MM.1S (cell line): ENCODE data around the gene HPCAL1.
A peak's percentile ranks its signal among the peaks of the same experiment; 100 is the strongest.

Source experiments
- DNase-seq: peaks from one replicate; pipeline ENCODE4 v3.0.0-alpha.2; 2015
- H2AFZ ChIP-seq: fragments of 300-600 bp; sonication (generic); 2 replicates; pipeline ENCODE4 v1.6.0; 2016; ENCODE audit warnings: antibody characterized with exemption, low read length
- H3F3A ChIP-seq: fragments of 300-600 bp; sonication (generic); 2 replicates; pipeline ENCODE4 v1.6.1; 2016; ENCODE audit warnings: mild to moderate bottlenecking, antibody characterized with exemption, low read length, moderate library complexity, mixed read lengths; ENCODE audit not compliant: insufficient read depth
- H3K27ac ChIP-seq: fragments of 300-600 bp; sonication (generic); 2 replicates; pipeline ENCODE4 v1.5.1; 2016; ENCODE audit warnings: mild to moderate bottlenecking, low read length
- H3K27me3 ChIP-seq: fragments of 300-600 bp; sonication (generic); replicated peaks from 2 replicates; pipeline ENCODE4 v1.6.0; 2016; ENCODE audit warnings: low read length; ENCODE audit not compliant: insufficient read depth
- H3K36me3 ChIP-seq: fragments of 300-600 bp; sonication (generic); replicated peaks from 2 replicates; pipeline ENCODE4 v1.6.1; 2016; ENCODE audit warnings: mild to moderate bottlenecking, low read length, mixed read lengths; ENCODE audit not compliant: insufficient read depth
- H3K4me1 ChIP-seq: fragments of 300-600 bp; sonication (generic); 2 replicates; pipeline ENCODE4 v1.6.1; 2016; ENCODE audit warnings: low read length, mixed read lengths
- H3K4me2 ChIP-seq: fragments of 300-600 bp; sonication (generic); 2 replicates; pipeline ENCODE4 v1.6.0; 2016; ENCODE audit warnings: low read depth, low read length
- H3K4me3 ChIP-seq: fragments of 300-600 bp; sonication (generic); 2 replicates; pipeline ENCODE4 v1.5.1; 2016; ENCODE audit warnings: low read length, mixed read lengths
- H3K79me2 ChIP-seq: fragments of 300-600 bp; sonication (generic); 2 replicates; pipeline ENCODE4 v1.6.1; 2016; ENCODE audit warnings: mixed run types, low read length, mixed read lengths
- H3K9ac ChIP-seq: fragments of 300-600 bp; sonication (generic); 2 replicates; pipeline ENCODE4 v1.6.1; 2016; ENCODE audit warnings: low read length, mixed read lengths
- H3K9me2 ChIP-seq: fragments of 300-600 bp; sonication (generic); replicated peaks from 2 replicates; pipeline ENCODE4 v1.6.1; 2016; ENCODE audit warnings: mild to moderate bottlenecking, low read length, mixed read lengths; ENCODE audit not compliant: insufficient read depth
- H3K9me3 ChIP-seq: fragments of 300-600 bp; sonication (generic); replicated peaks from 2 replicates; pipeline ENCODE4 v1.6.1; 2016; ENCODE audit warnings: mild to moderate bottlenecking, low read length, mixed read lengths; ENCODE audit not compliant: insufficient read depth
- H4K20me1 ChIP-seq: fragments of 300-600 bp; sonication (generic); 2 replicates; pipeline ENCODE4 v1.6.1; 2016; ENCODE audit warnings: mild to moderate bottlenecking, low read length, moderate library complexity, mixed read lengths; ENCODE audit not compliant: insufficient read depth
- EZH2 ChIP-seq: fragments of 300-600 bp; sonication (generic); optimal IDR thresholded peaks from 2 replicates; pipeline ENCODE3; 2017; ENCODE audit warnings: low read depth, mild to moderate bottlenecking, antibody characterized with exemption, low read length, mixed read lengths
- EZH2phosphoT487 ChIP-seq: fragments of 300-600 bp; sonication (generic); IDR thresholded peaks from 2 replicates; pipeline ENCODE4 v1.6.1; 2018; ENCODE audit warnings: antibody characterized with exemption, low read length
- TF ChIP-seq, protein P1 (sequence below): fragments of 300-600 bp; sonication (generic); IDR thresholded peaks from 2 replicates; pipeline ENCODE4 v1.5.1; 2016; ENCODE audit warnings: antibody characterized with exemption, low read length, mixed read lengths

HPCAL1 gene

DNA sequence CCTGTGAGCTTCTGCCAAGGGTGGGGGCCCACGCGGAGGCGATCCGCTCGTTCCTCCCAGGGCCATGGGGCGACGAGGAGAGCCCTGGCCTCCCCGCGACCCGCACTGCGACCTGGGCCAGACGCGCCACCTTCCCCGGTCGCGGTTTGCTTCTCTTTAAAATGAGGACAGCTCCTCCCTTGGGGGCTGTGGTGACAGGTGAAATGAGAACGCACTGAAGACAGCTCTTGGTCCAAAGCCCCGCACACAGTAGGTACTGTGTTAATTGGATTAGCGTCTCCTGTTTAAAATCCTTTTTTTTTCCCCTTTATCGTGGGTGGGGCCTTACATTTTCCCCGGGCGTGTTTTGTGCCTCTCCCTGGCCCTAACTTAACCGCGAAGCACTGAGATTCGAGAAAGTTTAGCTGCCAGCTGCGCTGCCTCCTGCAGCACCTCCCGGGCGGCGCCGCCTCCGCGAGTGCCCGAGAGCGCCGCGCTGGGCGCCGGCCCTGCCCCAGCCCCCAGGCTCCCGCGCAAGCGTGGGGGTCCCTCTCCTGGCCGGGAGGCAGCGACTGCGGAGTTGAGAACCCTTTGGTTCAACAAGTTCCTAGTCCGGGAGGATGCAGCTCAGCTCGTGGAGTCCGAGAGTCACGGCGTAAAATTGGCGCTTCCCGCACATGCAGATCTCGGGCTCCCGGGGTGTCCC is 1.1 kb downstream of the HPCAL1 start:
- peaks cover 20% of the 10 kb centered on the region for H4K20me1 ChIP-seq
- H3K9ac ChIP-seq: peak overlapping the region; percentile 74
- H3K4me3 ChIP-seq: peak overlapping the region; percentile 87
- H2AFZ ChIP-seq: peak overlapping the region; percentile 55; the same call in 1 of the 2 replicates
- peak overlapping the region; percentile 63; the same call in 1 of the 2 replicates for H3K27ac ChIP-seq
- H3K27me3 ChIP-seq: no peaks in the 10 kb centered on the region
- H3K4me1 ChIP-seq: 0 out of 2 replicates have a peak, but pooled peaks cover 4% of the 10 kb centered on the region
- peaks cover 20% of the 10 kb centered on the region for H3F3A ChIP-seq
- H3K4me2 ChIP-seq: peak overlapping the region; percentile 99
- peak; percentile 60 for DNase-seq
- no peak for TF ChIP-seq EZH2phosphoT487
- no peaks in the 10 kb centered on the region for H3K36me3 ChIP-seq
- no peaks in the 10 kb centered on the region for H3K9me3 ChIP-seq
- H3K9me2 ChIP-seq: no peaks in the 10 kb centered on the region
- H3K79me2 ChIP-seq: peaks cover 59% of the 10 kb centered on the region

DNA sequence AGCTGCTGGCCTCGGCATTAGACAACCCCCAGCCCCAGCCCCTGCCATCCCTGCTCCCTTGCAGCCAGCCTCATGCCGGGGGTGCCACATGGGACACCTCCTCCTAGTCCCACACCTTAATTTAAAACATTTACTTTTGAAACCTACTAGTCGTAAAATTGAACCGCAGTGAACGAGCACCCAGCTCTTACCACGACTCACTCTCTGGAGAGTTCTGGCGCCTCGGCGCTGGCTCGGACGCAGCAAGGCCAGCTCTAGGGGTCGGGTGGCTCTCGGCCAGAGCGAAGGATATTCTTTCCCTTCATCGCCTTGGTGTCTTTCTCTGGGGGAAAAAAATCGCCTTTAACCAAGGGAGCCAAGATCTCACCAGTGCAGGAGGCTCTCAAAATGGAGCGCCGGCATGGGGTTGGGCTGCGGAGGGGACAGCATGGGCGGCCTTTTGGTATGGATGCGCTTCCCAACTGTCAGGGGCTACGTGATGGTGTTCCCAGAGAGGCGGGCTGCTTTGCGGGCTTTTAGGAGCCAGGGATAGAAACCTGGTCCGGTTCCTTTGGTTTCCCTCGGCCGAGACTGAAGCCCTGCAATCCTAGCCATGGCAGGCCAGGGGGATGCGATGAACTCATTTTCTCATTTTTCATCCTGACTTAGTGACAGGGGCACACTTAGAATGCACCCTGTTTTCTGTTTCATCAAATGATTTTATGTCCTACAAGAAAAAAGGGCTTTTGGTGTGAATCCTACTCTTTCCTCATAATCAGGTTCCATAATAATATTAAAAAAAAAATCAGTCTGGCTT is 2.0 kb downstream of the HPCAL1 start:
- H3K4me1 ChIP-seq: 0 out of 2 replicates have a peak, but pooled peaks cover 4% of the 10 kb centered on the region
- H3K79me2 ChIP-seq: peaks cover 67% of the 10 kb centered on the region
- 0 out of 2 replicates have a peak overlapping the region, but pooled peaks have one; percentile 55 for H2AFZ ChIP-seq

DNA sequence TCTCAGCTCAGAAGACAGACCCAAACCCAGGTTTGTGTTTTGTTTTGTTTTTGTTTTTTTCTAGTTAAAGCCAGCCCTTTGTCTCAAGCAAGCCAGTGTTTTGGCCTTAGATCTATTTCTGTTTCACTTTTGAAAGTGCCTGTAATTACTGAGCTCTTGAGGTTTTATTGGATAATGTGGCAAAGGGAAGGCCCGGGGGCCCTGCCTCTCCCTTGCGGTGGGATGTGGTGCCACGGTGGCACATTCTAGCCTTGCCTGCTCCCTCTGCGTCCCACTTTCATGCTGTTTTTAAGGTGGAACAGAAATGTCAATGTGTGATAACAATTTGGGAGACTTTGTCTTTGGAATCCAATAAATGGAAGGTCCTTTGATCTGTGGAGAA is 2.5 kb downstream of the HPCAL1 start:
- Histone ChIP-seq H3K79me2 (peaks cover 73% of the 10 kb centered on the region), H3K36me3 (no peaks in the 10 kb centered on the region), H2AFZ (no peak overlapping the region), H4K20me1 (peaks cover 25% of the 10 kb centered on the region), H3K27me3 (no peaks in the 10 kb centered on the region), H3K4me2 (peak overlapping the region; percentile 99), H3K9ac (peak overlapping the region; percentile 74; the same call in 1 of the 2 replicates), H3K9me3 (no peaks in the 10 kb centered on the region), H3F3A (peaks cover 20% of the 10 kb centered on the region), H3K4me1 (0 out of 2 replicates have a peak, but pooled peaks cover 4% of the 10 kb centered on the region), H3K27ac (no peak overlapping the region; the same call in 1 of the 2 replicates), H3K9me2 (no peaks in the 10 kb centered on the region), H3K4me3 (peak overlapping the region; percentile 87)
- TF ChIP-seq EZH2phosphoT487 (no peak), EZH2 (no peak)
- TF ChIP-seq, protein P1, sequence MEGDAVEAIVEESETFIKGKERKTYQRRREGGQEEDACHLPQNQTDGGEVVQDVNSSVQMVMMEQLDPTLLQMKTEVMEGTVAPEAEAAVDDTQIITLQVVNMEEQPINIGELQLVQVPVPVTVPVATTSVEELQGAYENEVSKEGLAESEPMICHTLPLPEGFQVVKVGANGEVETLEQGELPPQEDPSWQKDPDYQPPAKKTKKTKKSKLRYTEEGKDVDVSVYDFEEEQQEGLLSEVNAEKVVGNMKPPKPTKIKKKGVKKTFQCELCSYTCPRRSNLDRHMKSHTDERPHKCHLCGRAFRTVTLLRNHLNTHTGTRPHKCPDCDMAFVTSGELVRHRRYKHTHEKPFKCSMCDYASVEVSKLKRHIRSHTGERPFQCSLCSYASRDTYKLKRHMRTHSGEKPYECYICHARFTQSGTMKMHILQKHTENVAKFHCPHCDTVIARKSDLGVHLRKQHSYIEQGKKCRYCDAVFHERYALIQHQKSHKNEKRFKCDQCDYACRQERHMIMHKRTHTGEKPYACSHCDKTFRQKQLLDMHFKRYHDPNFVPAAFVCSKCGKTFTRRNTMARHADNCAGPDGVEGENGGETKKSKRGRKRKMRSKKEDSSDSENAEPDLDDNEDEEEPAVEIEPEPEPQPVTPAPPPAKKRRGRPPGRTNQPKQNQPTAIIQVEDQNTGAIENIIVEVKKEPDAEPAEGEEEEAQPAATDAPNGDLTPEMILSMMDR: no peak
- peak; percentile 67 for DNase-seq

More for the DNA sequence above, 2.0 kb downstream of the HPCAL1 start:
- H3K4me2 ChIP-seq: peak overlapping the region; percentile 99
- H3K4me3 ChIP-seq: peak overlapping the region; percentile 87
- H3K36me3 ChIP-seq: no peaks in the 10 kb centered on the region
- peaks cover 25% of the 10 kb centered on the region for H4K20me1 ChIP-seq
- TF ChIP-seq, protein P1: no peak
- TF ChIP-seq EZH2phosphoT487: no peak
- no peak for TF ChIP-seq EZH2
- H3K9me2 ChIP-seq: no peaks in the 10 kb centered on the region
- H3K9me3 ChIP-seq: no peaks in the 10 kb centered on the region
- peaks cover 20% of the 10 kb centered on the region for H3F3A ChIP-seq
- H3K27me3 ChIP-seq: no peaks in the 10 kb centered on the region
- H3K27ac ChIP-seq: peak overlapping the region; percentile 63; the same call in 1 of the 2 replicates
- peak overlapping the region; percentile 74; the same call in 1 of the 2 replicates for H3K9ac ChIP-seq
- DNase-seq: no peak
